CD14-positive monocyte (primary cell): Measurements from ENCODE around the gene LBR. TPM values are rescaled to one million over a fixed set of nuclear protein-coding genes. Genes with fewer than 3 reads are reported as not detected.
A peak's percentile ranks its signal among the peaks of the same experiment; 100 is the strongest.

ENCODE experiments used
- DNase-seq, 3 donors: peaks; one replicate each; pipeline ENCODE4 v3.0.0-alpha.2; 2011 to 2022
- H2AFZ ChIP-seq: 2 replicates; pipeline ENCODE4 v1.6.0; 2012; ENCODE audit warnings: mild to moderate bottlenecking, low read depth, low read length, inconsistent platforms; ENCODE audit not compliant: insufficient read depth, poor library complexity, severe bottlenecking
- H3K27ac ChIP-seq, 2 donors: 1 replicate in 1 of 2; 2 replicates in 1 of 2; pipeline ENCODE4 v1.5.1; 2012 to 2013; ENCODE audit warnings: low read length in 2 of 2, control low read depth in 1 of 2, inconsistent platforms in 1 of 2, low read depth in 1 of 2, mild to moderate bottlenecking in 1 of 2
- H3K27me3 ChIP-seq, 2 donors: one replicate each; pipeline versions ENCODE4 v1.6.0 to v1.6.1; 2011 to 2013; ENCODE audit warnings: low read length in 2 of 2; ENCODE audit not compliant: control insufficient read depth in 2 of 2, insufficient read depth in 2 of 2
- H3K36me3 ChIP-seq, 2 donors: replicated peaks in 1 of 2; 1 replicate in 1 of 2; 2 replicates in 1 of 2; pipeline versions ENCODE4 v1.5.1 to v1.6.1; 2012 to 2013; ENCODE audit warnings: low read length in 2 of 2, control low read depth in 1 of 2, inconsistent platforms in 1 of 2, mild to moderate bottlenecking in 1 of 2; ENCODE audit not compliant: insufficient read depth in 2 of 2, control insufficient read depth in 1 of 2
- H3K4me1 ChIP-seq, 2 donors: 1 replicate in 1 of 2; 2 replicates in 1 of 2; pipeline versions ENCODE4 v1.5.1 to v1.6.1; 2012 to 2013; ENCODE audit warnings: low read length in 2 of 2, control low read depth in 1 of 2, inconsistent platforms in 1 of 2, mild to moderate bottlenecking in 1 of 2, moderate library complexity in 1 of 2; ENCODE audit not compliant: insufficient read depth in 2 of 2, control insufficient read depth in 1 of 2
- H3K4me2 ChIP-seq: replicated peaks from 2 replicates; pipeline ENCODE3; 2012; ENCODE audit warnings: low read length, moderate library complexity, mild to moderate bottlenecking; ENCODE audit not compliant: poor library complexity, severe bottlenecking; ENCODE audit errors: extremely low read depth
- H3K4me3 ChIP-seq, 3 experiments: fragments of 200-600 bp in 1 of 3; sonication (generic) in 1 of 3; replicated peaks in 1 of 3; 1 replicate in 2 of 3; 2 replicates in 1 of 3; pipeline ENCODE4 v1.5.1; 2011 to 2013; ENCODE audit warnings: low read length in 3 of 3, mild to moderate bottlenecking in 3 of 3, control low read depth in 2 of 3, low read depth in 2 of 3, inconsistent platforms in 1 of 3, moderate library complexity in 1 of 3
- H3K79me2 ChIP-seq: 2 replicates; pipeline ENCODE4 v1.6.0; 2012; ENCODE audit warnings: mild to moderate bottlenecking, control low read depth, inconsistent platforms, low read length, moderate library complexity; ENCODE audit not compliant: insufficient read depth
- H3K9ac ChIP-seq: 2 replicates; pipeline ENCODE4 v1.6.0; 2017; ENCODE audit warnings: low read length, mild to moderate bottlenecking; ENCODE audit not compliant: insufficient read depth, poor library complexity, severe bottlenecking
- H3K9me3 ChIP-seq, 2 donors: replicated peaks in 1 of 2; 1 replicate in 1 of 2; 2 replicates in 1 of 2; pipeline versions ENCODE4 v1.5.1 to v1.6.1; 2012 to 2013; ENCODE audit warnings: low read length in 2 of 2, control low read depth in 1 of 2; ENCODE audit not compliant: control insufficient read depth in 1 of 2, insufficient read depth in 1 of 2
- H4K20me1 ChIP-seq: 2 replicates; pipeline ENCODE4 v1.6.0; 2012; ENCODE audit warnings: mild to moderate bottlenecking, low read length, control low read depth, moderate library complexity; ENCODE audit not compliant: insufficient read depth
- H3K27ac Mint-ChIP-seq, 7 donors: one replicate each; pipeline ENCODE4 v1.8.0; 2020; ENCODE audit warnings: mild to moderate bottlenecking in 7 of 7, mixed read lengths in 7 of 7, moderate library complexity in 6 of 7, inconsistent platforms in 2 of 7
- H3K27me3 Mint-ChIP-seq, 3 donors: one replicate each; pipeline ENCODE4 v1.8.0; 2021 to 2022; ENCODE audit warnings: low read depth in 3 of 3, mild to moderate bottlenecking in 3 of 3, mixed read lengths in 3 of 3, moderate library complexity in 3 of 3, inconsistent platforms in 1 of 3
- H3K36me3 Mint-ChIP-seq, 2 donors: one replicate each; pipeline ENCODE4 v1.8.0; 2020; ENCODE audit warnings: mixed read lengths in 2 of 2, inconsistent platforms in 1 of 2, mild to moderate bottlenecking in 1 of 2
- H3K4me1 Mint-ChIP-seq: one replicate; pipeline ENCODE4 v1.8.0; 2020; ENCODE audit warnings: mild to moderate bottlenecking, mixed read lengths
- H3K4me3 Mint-ChIP-seq, 2 donors: one replicate each; pipeline ENCODE4 v1.8.0; 2020; ENCODE audit warnings: mild to moderate bottlenecking in 2 of 2, mixed read lengths in 2 of 2, moderate library complexity in 1 of 2
- H3K9me3 Mint-ChIP-seq, 7 donors: one replicate each; pipeline ENCODE4 v1.8.0; 2020 to 2022; ENCODE audit warnings: mixed read lengths in 7 of 7, mild to moderate bottlenecking in 6 of 7, moderate library complexity in 6 of 7, inconsistent platforms in 2 of 7
- CTCF ChIP-seq: fragments of 200-600 bp; IDR thresholded peaks from one replicate; pipeline ENCODE4 v1.8.0; 2022; ENCODE audit warnings: antibody characterized with exemption, mild to moderate bottlenecking
- WGBS: methylation state at CpG from one replicate; pipeline ENCODE4 v1.1.5; 2013; ENCODE audit warnings: missing lambda C conversion rate; ENCODE audit not compliant: insufficient coverage; 5-methylcytosine and 5-hydroxymethylcytosine counted together
- intact Hi-C, 2 donors: fragments of 100-400 bp; cut with micrococcal nuclease; formaldehyde crosslinking; loops; one replicate each; pipeline versions ENCODE4 v1.15.0 to v1.15.1; 2023
- polyA plus RNA-seq, 3 donors: library from polyadenylated mRNA; depleted of rRNA in 1 of 3; unstranded in 2 of 3; stranded (reverse) in 1 of 3; fragments of 300-500 nt in 2 of 3; fragments of >200 nt in 1 of 3; fragmentation: Illumina TruSeq in 2 of 3; gene quantifications; 1 replicate in 2 of 3; 2 replicates in 1 of 3; pipeline ENCODE4 v1.2.3, GENCODE V29; 2012 to 2021

LBR gene
- polyA plus RNA-seq, 3 donors, result 31.8 to 125 (median 100) TPM

- Histone ChIP-seq H3K27me3 (no peaks in the 10 kb centered on the region), H4K20me1 (no peaks in the 10 kb centered on the region), H3K36me3 (no peaks in the 10 kb centered on the region), H3K4me3 (no peak overlapping the region), H3K4me2 (no peak overlapping the region), H3K79me2 (no peaks in the 10 kb centered on the region), H2AFZ (no peak overlapping the region), H3K27ac (no peak overlapping the region), H3K9me3 (no peaks in the 10 kb centered on the region), H3K4me1 (peaks cover 0 to 5% of the 10 kb centered on the region in 2 donors), H3K9ac (no peak overlapping the region)
- Mint-ChIP-seq H3K27ac (peak overlapping the region in 1 of 7 donors; percentile 19), H3K27me3 (no peaks in the 10 kb centered on the region), H3K36me3 (no peaks in the 10 kb centered on the region), H3K4me3 (no peak overlapping the region), H3K4me1 (peaks cover 9% of the 10 kb centered on the region), H3K9me3 (peaks cover 0 to 3% (median 0%) of the 10 kb centered on the region in 7 donors)
- intact Hi-C loops, result no loop called here
- DNase-seq, result no peak
- no CpG with 5 or more reads among the region's 1 CpG for WGBS
- no peak for TF ChIP-seq CTCF
Measured at GRCh38 chr1:225355863-225356262, 72.0 kb downstream of the LBR start.

- H3K4me1 Mint-ChIP-seq, result peaks cover 9% of the 10 kb centered on the region
- H3K27me3 ChIP-seq, result no peaks in the 10 kb centered on the region
- no peaks in the 10 kb centered on the region for H4K20me1 ChIP-seq
- 50% methylated on average over 1 of the region's 3 CpGs for WGBS
- H3K9me3 ChIP-seq, result no peaks in the 10 kb centered on the region
- no peaks in the 10 kb centered on the region for H3K79me2 ChIP-seq
- no peak overlapping the region for H3K27ac Mint-ChIP-seq
- intact Hi-C loops, result no loop called here
- no peaks in the 10 kb centered on the region for H3K36me3 Mint-ChIP-seq
- H3K27me3 Mint-ChIP-seq, result no peaks in the 10 kb centered on the region
- DNase-seq, result no peak
- H3K36me3 ChIP-seq, result no peaks in the 10 kb centered on the region
- no peak overlapping the region for H3K4me3 Mint-ChIP-seq
- no peak overlapping the region for H3K27ac ChIP-seq
- TF ChIP-seq CTCF, result no peak
- no peak overlapping the region for H2AFZ ChIP-seq
- no peak overlapping the region for H3K4me2 ChIP-seq
- H3K4me1 ChIP-seq, result peaks cover 0 to 5% of the 10 kb centered on the region in 2 donors
- H3K9me3 Mint-ChIP-seq, result peaks cover 0 to 3% (median 0%) of the 10 kb centered on the region in 7 donors
- H3K9ac ChIP-seq, result no peak overlapping the region
- H3K4me3 ChIP-seq, result no peak overlapping the region
Measured at GRCh38 chr1:225354906-225355305, 72.9 kb downstream of the LBR start.

Other genes with a start within 250 kb of the LBR start
- under 1 TPM in 1 of 3 donors, not detected in 2; 0.12 TPM for gene ENAH, start 225.1 kb upstream of the LBR start, polyA plus RNA-seq